Measurements from ENCODE around the gene MGLL.

MGLL gene

DNA sequence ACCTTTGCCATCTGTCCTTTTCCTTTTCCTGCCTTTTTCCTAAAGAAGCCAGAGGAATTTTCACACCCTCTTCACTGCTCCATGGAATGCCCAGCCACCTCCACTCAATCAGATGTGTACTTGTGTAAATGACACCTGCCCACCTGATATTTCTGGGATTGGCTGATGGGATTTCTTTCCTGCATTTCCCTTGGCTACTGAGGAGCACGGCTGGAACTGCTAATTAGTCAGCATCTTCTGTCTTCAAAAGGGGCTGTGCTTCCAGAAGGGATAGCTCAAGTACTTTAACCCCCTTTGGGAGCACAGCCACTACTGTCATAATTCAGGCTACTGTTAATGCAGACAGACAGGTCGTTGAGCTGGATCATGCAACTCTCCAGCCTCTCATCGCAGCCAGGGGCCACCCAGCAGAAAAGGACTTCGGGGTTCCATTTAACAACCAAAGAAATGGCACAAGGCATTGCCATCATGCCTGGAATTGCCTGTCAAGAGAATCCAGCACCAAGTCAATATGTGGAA, 38.6 kb downstream of the MGLL start:
- no peak overlapping the region for H3K4me3 ChIP-seq (ENCODE audit: low read length)
- TF ChIP-seq, protein P1, sequence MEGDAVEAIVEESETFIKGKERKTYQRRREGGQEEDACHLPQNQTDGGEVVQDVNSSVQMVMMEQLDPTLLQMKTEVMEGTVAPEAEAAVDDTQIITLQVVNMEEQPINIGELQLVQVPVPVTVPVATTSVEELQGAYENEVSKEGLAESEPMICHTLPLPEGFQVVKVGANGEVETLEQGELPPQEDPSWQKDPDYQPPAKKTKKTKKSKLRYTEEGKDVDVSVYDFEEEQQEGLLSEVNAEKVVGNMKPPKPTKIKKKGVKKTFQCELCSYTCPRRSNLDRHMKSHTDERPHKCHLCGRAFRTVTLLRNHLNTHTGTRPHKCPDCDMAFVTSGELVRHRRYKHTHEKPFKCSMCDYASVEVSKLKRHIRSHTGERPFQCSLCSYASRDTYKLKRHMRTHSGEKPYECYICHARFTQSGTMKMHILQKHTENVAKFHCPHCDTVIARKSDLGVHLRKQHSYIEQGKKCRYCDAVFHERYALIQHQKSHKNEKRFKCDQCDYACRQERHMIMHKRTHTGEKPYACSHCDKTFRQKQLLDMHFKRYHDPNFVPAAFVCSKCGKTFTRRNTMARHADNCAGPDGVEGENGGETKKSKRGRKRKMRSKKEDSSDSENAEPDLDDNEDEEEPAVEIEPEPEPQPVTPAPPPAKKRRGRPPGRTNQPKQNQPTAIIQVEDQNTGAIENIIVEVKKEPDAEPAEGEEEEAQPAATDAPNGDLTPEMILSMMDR (conservative IDR thresholded peaks at IDR 0.05; ENCODE audit: low read length): no peak
- no peak for DNase-seq (ENCODE audit: low read depth)

GRCh38 chr3:127783166-127783565, 39.1 kb downstream of the MGLL start:
- H3K4me3 ChIP-seq (ENCODE audit: low read length): no peak overlapping the region
- no peak for DNase-seq (ENCODE audit: low read depth)
- TF ChIP-seq, protein P1 (conservative IDR thresholded peaks at IDR 0.05; ENCODE audit: low read length): no peak

DNA sequence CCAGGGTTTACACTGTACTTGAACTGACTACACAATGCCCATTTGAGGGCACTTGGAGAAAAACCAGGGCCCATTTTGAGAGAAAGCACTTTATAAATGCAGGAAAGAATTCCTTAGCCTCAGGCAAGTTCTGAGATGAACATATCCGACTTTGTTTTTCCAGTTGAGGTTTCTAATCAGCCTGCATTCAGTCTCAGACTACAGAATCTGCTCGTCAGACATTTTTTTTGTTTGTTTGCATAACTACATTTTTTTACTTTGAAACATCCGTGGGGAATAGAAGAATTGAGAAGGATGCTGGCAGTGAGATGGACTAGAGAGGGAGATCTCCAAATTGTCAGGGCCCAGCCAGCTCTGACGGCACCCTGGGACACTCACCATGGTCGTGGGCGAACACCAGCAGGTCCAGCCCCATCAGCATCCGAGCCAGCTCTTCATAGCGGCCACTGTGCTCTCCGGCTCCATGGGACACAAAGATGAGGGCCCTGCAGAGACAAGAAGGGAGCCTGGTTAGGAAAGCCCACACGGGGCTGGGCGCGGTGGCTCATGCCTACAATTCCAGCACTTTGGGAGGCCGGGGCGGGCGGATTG, 40.8 kb downstream of the MGLL start:
- TF ChIP-seq, protein P1 (conservative IDR thresholded peaks at IDR 0.05; ENCODE audit: low read length): no peak
- peak; percentile 90 for DNase-seq (ENCODE audit: low read depth)
- H3K4me3 ChIP-seq (ENCODE audit: low read length): no peak overlapping the region

DNA sequence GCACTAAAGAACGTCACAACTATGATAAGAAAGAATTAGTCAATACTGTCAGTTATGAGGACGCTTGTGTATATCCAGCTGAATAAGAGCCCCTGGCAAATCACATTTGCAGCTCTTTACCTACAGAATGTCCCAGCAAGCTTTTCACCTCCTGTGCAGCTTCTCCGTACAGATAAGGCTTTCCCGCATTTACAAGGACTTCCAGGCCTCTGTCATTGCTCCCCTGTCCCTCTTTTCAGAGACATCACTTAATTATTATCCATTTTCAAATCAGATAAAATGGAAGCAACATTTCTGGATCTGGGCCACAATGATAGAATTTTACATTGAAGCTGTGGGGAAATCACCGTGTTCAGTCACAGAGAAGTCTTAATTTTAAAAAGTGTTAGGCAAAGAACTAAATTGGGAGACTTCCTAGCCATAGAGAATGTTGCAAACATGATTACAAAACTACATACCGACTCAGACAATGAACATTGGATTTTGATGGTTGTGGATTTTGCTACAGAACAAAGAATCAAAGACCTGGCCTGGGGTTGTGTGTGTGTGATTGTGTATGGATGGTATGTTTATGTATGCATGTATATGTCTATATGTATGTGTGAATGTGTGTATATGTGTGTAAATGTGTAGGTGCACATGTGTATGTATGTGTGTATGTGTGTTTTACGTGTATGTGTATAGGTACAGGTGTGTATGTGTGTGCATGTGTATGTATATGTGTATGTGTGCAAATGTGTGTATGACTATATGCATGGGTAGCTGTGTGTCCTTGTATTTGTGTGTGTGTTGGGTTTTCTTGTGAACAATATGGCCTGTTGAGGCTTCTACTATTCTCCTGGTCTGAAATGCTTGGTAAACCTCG, 41.5 kb downstream of the MGLL start:
- TF ChIP-seq, protein P1 (conservative IDR thresholded peaks at IDR 0.05; ENCODE audit: low read length): no peak; the same call in 1 of the 2 replicates
- no peak overlapping the region for H3K4me3 ChIP-seq (ENCODE audit: low read length)
- DNase-seq (ENCODE audit: low read depth): peak; percentile 50

GRCh38 chr3:127779747-127780146, 42.6 kb downstream of the MGLL start:
- no peak overlapping the region for H3K4me3 ChIP-seq (ENCODE audit: low read length)
- TF ChIP-seq, protein P1 (conservative IDR thresholded peaks at IDR 0.05; ENCODE audit: low read length): no peak
- DNase-seq (ENCODE audit: low read depth): no peak

- H3K4me3 ChIP-seq (ENCODE audit: low read length): no peak overlapping the region
- no peak for DNase-seq (ENCODE audit: low read depth)
- TF ChIP-seq, protein P1 (conservative IDR thresholded peaks at IDR 0.05; ENCODE audit: low read length): no peak
These were observed 44.2 kb downstream of the MGLL start for GRCh38 chr3:127777921-127778656.
